K562 (cell line): ENCODE data around the gene RNASET2. TPM values are rescaled to one million over a fixed set of nuclear protein-coding genes. Genes with fewer than 3 reads are reported as not detected.

ENCODE experiments used
- ATAC-seq: fragments of 200-7000 bp; cut with Tn5 transposase; 3 replicates; pipeline ENCODE4 v1.9.1; 2020; ENCODE audit warnings: moderate library complexity
- BruUV-seq: library from RNA; stranded (reverse); fragments of 400-500 nt; replicated peaks from 2 replicates; lab custom pipeline; 2021; lab: Mats Ljungman, UMichigan
- CTCF ChIA-PET: fragments of 300-600 bp; formaldehyde crosslinking; extraction: SDS; loops from one replicate; lab custom pipeline; 2021; ENCODE audit warnings: low intra/inter-chr PET ratio; lab: Yijun Ruan, JAX
- POLR2A ChIA-PET: fragments of 300-600, 350-650 bp; sonication (Branson Sonifier 250); formaldehyde crosslinking; extraction: SDS; loops from one replicate; lab custom pipeline; 2021; ENCODE audit warnings: antibody characterized with exemption, inconsistent platforms; lab: Yijun Ruan, JAX
- DNase-seq, 4 experiments: peaks; one replicate each; pipeline versions ENCODE4 v3.0.0 to v3.0.0-alpha.2; 2011 to 2018; ENCODE audit warnings: low spot score in 3 of 4, mixed read lengths in 3 of 4; ENCODE audit errors: extremely low read depth in 1 of 4
- FAIRE-seq: peaks from 2 replicates; lab custom pipeline; 2011; peaks lifted over from hg19 to GRCh38; lab: Jason Lieb, UNC
- H2AFZ ChIP-seq: 2 replicates; pipeline ENCODE4 v1.6.0; 2011; ENCODE audit warnings: low read depth, low read length, control low read depth, inconsistent platforms
- H3K27ac ChIP-seq: fragments of 200-600 bp; 3 replicates; pipeline ENCODE4 v1.8.0; 2011; ENCODE audit warnings: low read depth, mild to moderate bottlenecking, control low read depth, inconsistent platforms, low read length, moderate library complexity, mixed read lengths; ENCODE audit errors: extremely low read depth
- H3K27me3 ChIP-seq, 2 experiments: fragments of 300-600 bp in 1 of 2; 2 replicates in 1 of 2; 3 replicates in 1 of 2; pipeline versions ENCODE4 v1.6.0 to v1.8.0; 2011; ENCODE audit warnings: inconsistent platforms in 2 of 2, low read length in 2 of 2, mild to moderate bottlenecking in 1 of 2, mixed read lengths in 1 of 2, moderate library complexity in 1 of 2; ENCODE audit not compliant: control insufficient read depth in 2 of 2, insufficient read depth in 2 of 2
- H3K36me3 ChIP-seq: fragments of 300-600 bp; 3 replicates; pipeline ENCODE4 v1.8.0; 2011; ENCODE audit warnings: mild to moderate bottlenecking, low read length, inconsistent platforms; ENCODE audit not compliant: control insufficient read depth, insufficient read depth
- H3K4me1 ChIP-seq, 2 experiments: fragments of 200-600 bp in 1 of 2; replicated peaks in 1 of 2; 2 replicates in 1 of 2; 3 replicates in 1 of 2; pipeline versions ENCODE4 v1.5.1 to v1.8.0; 2011; ENCODE audit warnings: inconsistent platforms in 2 of 2, low read length in 2 of 2, mild to moderate bottlenecking in 1 of 2, mixed read lengths in 1 of 2, moderate library complexity in 1 of 2; ENCODE audit not compliant: control insufficient read depth in 2 of 2, insufficient read depth in 2 of 2
- H3K4me2 ChIP-seq: 2 replicates; pipeline ENCODE4 v1.6.1; 2011; ENCODE audit warnings: low read length, control low read depth, inconsistent platforms, mixed read lengths; ENCODE audit not compliant: insufficient read depth
- H3K4me3 ChIP-seq: fragments of 200-600 bp; sonication (generic), shearing (Covaris generic); 2 replicates; pipeline ENCODE4 v1.5.1; 2016; ENCODE audit warnings: control low read depth, inconsistent platforms
- H3K79me2 ChIP-seq: fragments of 200-600 bp; 3 replicates; pipeline ENCODE4 v1.8.0; 2011; ENCODE audit warnings: low read length, inconsistent platforms; ENCODE audit not compliant: control insufficient read depth, insufficient read depth
- H3K9ac ChIP-seq, 2 experiments: 2 replicates each; pipeline versions ENCODE4 v1.6.0 to v1.6.1; 2011; ENCODE audit warnings: low read depth in 2 of 2, low read length in 2 of 2, control low read depth in 1 of 2, inconsistent platforms in 1 of 2, mild to moderate bottlenecking in 1 of 2, mixed read lengths in 1 of 2; ENCODE audit not compliant: insufficient read depth in 1 of 2
- H3K9me1 ChIP-seq: one replicate; pipeline ENCODE4 v1.6.0; 2011; ENCODE audit warnings: inconsistent platforms, mild to moderate bottlenecking, low read length, moderate library complexity; ENCODE audit not compliant: control insufficient read depth, insufficient read depth
- H3K9me3 ChIP-seq: replicated peaks from 2 replicates; pipeline ENCODE4 v1.5.1; 2011; ENCODE audit warnings: low read depth, low read length, inconsistent platforms; ENCODE audit not compliant: control insufficient read depth, insufficient read depth
- H4K20me1 ChIP-seq: replicated peaks from 2 replicates; pipeline ENCODE4 v1.6.1; 2011; ENCODE audit warnings: low read length, inconsistent platforms, mixed read lengths; ENCODE audit not compliant: control insufficient read depth, insufficient read depth
- DACH1 ChIP-seq: fragments of 450-650 bp; IDR thresholded peaks from 2 replicates; pipeline ENCODE4 v1.6.1; 2018; ENCODE audit not compliant: partially characterized antibody
- FOXA3 ChIP-seq, 2 experiments: fragments of 450-650 bp in 1 of 2; sonication (generic) in 1 of 2; formaldehyde crosslinking; IDR thresholded peaks in 1 of 2; conservative IDR thresholded peaks in 1 of 2; 2 replicates each; pipeline versions ENCODE4 v1.4.0 to v1.8.0; 2020 to 2022; ENCODE audit warnings: mild to moderate bottlenecking in 2 of 2, missing genetic modification reagents in 1 of 2
- HMGN3 ChIP-seq: IDR thresholded peaks from 2 replicates; pipeline ENCODE4 v1.6.1; 2011; ENCODE audit warnings: borderline replicate concordance, low read depth, mild to moderate bottlenecking, mixed read lengths, low read length; ENCODE audit not compliant: insufficient read length; ENCODE audit errors: extremely low read depth
- L3MBTL2 ChIP-seq: fragments of 450-650 bp; IDR thresholded peaks from 2 replicates; pipeline ENCODE4 v1.6.1; 2016; ENCODE audit warnings: mild to moderate bottlenecking, moderate library complexity
- PTTG1 ChIP-seq: fragments of 450-650 bp; IDR thresholded peaks from 2 replicates; pipeline ENCODE4 v1.6.1; 2016; ENCODE audit warnings: low read depth, mild to moderate bottlenecking, missing genetic modification characterization, missing compliant biosample characterization
- SAFB2 ChIP-seq: fragments of 200-400 bp; formaldehyde crosslinking; IDR thresholded peaks from 2 replicates; pipeline ENCODE4 v1.6.1; 2018; ENCODE audit warnings: borderline replicate concordance, low read length, low read depth, moderate library complexity; ENCODE audit not compliant: severe bottlenecking
- SNIP1 ChIP-seq: fragments of 450-650 bp; IDR thresholded peaks from 2 replicates; pipeline ENCODE4 v1.7.1; 2017; ENCODE audit warnings: low read depth, mild to moderate bottlenecking
- ZNF696 ChIP-seq: fragments of 250-450 bp; sonication (Bioruptor Pico); conservative IDR thresholded peaks from 2 replicates; pipeline ENCODE4 v1.4.0; 2020; ENCODE audit warnings: mild to moderate bottlenecking, moderate library complexity
- WGBS: fragments of 100-300 bp; shearing (Covaris generic); methylation state at CpG from one replicate; pipeline ENCODE4 v1.1.6; 2016; ENCODE audit warnings: low coverage, mixed read lengths; ENCODE audit not compliant: insufficient coverage; ENCODE audit errors: missing lambda C conversion rate; 5-methylcytosine and 5-hydroxymethylcytosine counted together
- in situ Hi-C: fragments of 300-500 bp; cut with MboI; formaldehyde crosslinking; loops from 4 replicates; pipeline ENCODE4 v1.15.0; 2018; ENCODE audit warnings: inconsistent platforms, mixed read lengths
- intact Hi-C: fragments of 100-400 bp; cut with micrococcal nuclease; formaldehyde crosslinking; loops from 2 replicates; pipeline ENCODE4 v1.14.2; 2022
- polyA plus RNA-seq, 8 experiments: library from polyadenylated mRNA; depleted of rRNA in 4 of 8; stranded (reverse) in 5 of 8; unstranded in 3 of 8; fragments of >200 nt; fragmentation: Nextera tagmentation in 2 of 8; fragmentation: Illumina TruSeq in 1 of 8; extraction: Ambion mirVana in 2 of 8; extraction: Trizol in 1 of 8; gene quantifications; 2 replicates each; pipeline versions ENCODE4 v1.2.1 to v1.2.3, GENCODE V29; 2011 to 2014; ENCODE audit warnings: inconsistent platforms in 1 of 8, missing spikeins in 1 of 8
- total RNA-seq, 7 experiments: library from RNA; depleted of rRNA in 6 of 7; stranded (reverse); fragments of >200 nt in 6 of 7; fragmentation: Illumina TruSeq in 2 of 7; extraction: Trizol in 2 of 7; gene quantifications; 2 replicates each; pipeline versions ENCODE4 v1.2.1 to v1.2.3, GENCODE V29; 2011 to 2021; ENCODE audit warnings: low replicate concordance in 1 of 7
- TF ChIP-seq, protein P1 (sequence below): sonication (generic); formaldehyde crosslinking; IDR thresholded peaks from 2 replicates; pipeline ENCODE4 v1.9.0; 2022; ENCODE audit warnings: mild to moderate bottlenecking, missing genetic modification reagents
- TF ChIP-seq, protein P2 (sequence below): fragments of 250-450 bp; sonication (Bioruptor Pico); IDR thresholded peaks from 2 replicates; pipeline ENCODE4 v1.6.1; 2021; ENCODE audit warnings: mild to moderate bottlenecking
- TF ChIP-seq, protein P3 (sequence below): fragments of 250-450 bp; sonication (Bioruptor Pico); IDR thresholded peaks from 2 replicates; pipeline ENCODE4 v1.8.0; 2022; ENCODE audit warnings: inconsistent platforms
- TF ChIP-seq, protein P4 (sequence below): fragments of 200-400 bp; formaldehyde crosslinking; IDR thresholded peaks from 2 replicates; pipeline ENCODE4 v1.6.1; 2017; ENCODE audit warnings: mild to moderate bottlenecking, low read depth, low read length, moderate library complexity
- TF ChIP-seq, protein P5 (sequence below): sonication (generic); formaldehyde crosslinking; IDR thresholded peaks from 2 replicates; pipeline ENCODE4 v1.9.0; 2022; ENCODE audit warnings: mild to moderate bottlenecking, missing genetic modification reagents

Gene RNASET2
- total and polyA plus RNA-seq, 9 of the 15 experiments (the other 6 are each of a cell fraction or from before 2014, with no cell fraction given), result 7.4 to 141 (median 91.3) TPM

DNA sequence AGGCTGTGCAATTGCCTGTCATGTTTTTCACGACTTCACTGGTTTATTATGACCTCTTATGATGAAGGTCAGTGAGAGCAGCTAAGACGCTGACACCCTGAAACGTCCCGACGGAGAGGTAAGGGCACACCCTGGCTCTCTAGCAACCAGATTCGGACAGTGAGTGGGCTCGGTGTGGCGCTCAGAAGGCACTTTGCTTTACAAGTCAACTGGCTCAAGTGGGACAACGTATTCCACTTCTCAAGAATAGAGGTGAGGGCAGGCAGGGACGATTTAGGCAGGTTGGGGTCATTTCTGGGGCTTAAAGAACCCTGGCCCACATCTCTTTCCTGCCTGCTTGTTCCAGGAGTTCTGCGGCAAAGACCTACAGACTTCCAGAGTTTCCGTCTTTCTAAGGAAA is 18.2 kb downstream of the RNASET2 start:
- no peak overlapping the region for H3K4me2 ChIP-seq
- CTCF ChIA-PET, result interaction anchor here (1.1 kb wide), 1 partner anchor 12 kb away, joined by 5 read pairs; no protein-coding TSS in a partner anchor
- BruUV-seq, result no TSS peak
- peaks cover 8 to 28% of the 10 kb centered on the region in 2 experiments for H3K4me1 ChIP-seq
- H3K79me2 ChIP-seq, result no peaks in the 10 kb centered on the region
- H3K27me3 ChIP-seq, result no peaks in the 10 kb centered on the region
- POLR2A ChIA-PET, result interaction anchor here (0.6 to 1.5 kb wide), 3 partner anchors 13 to 73 kb away, joined by 3 to 4 read pairs (median 4); no protein-coding TSS in a partner anchor
- in situ Hi-C loops (no loop called here), intact Hi-C loops (no loop called here)
- H4K20me1 ChIP-seq, result peaks cover 5% of the 10 kb centered on the region; the same call in 1 of the 2 replicates
- peaks cover 31% of the 10 kb centered on the region; the same call in 2 of the 3 replicates for H3K36me3 ChIP-seq
- H3K9ac ChIP-seq, result no peak overlapping the region
- no peak overlapping the region for H2AFZ ChIP-seq
- DNase-seq, result no peak
- no peak overlapping the region for H3K4me3 ChIP-seq
- FAIRE-seq, result no peak
- no peaks in the 10 kb centered on the region for H3K9me3 ChIP-seq
- WGBS, result 84% methylated on average over 12 of the region's 12 CpGs
- no peak for ATAC-seq
- H3K9me1 ChIP-seq, result peaks cover 4% of the 10 kb centered on the region
- H3K27ac ChIP-seq, result no peak overlapping the region
- TF ChIP-seq, protein P1, sequence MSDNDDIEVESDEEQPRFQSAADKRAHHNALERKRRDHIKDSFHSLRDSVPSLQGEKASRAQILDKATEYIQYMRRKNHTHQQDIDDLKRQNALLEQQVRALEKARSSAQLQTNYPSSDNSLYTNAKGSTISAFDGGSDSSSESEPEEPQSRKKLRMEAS (CRISPR knock-in tag), result peak; percentile 34; the same call in 1 of the 2 replicates
- TF ChIP-seq SNIP1 (no peak), HMGN3 (no peak), DACH1 (no peak), L3MBTL2 (no peak), PTTG1 (tag) (no peak), SAFB2 (no peak), ZNF696 (CRISPR knock-in tag) (no peak), FOXA3 (CRISPR knock-in tag; conservative IDR thresholded peaks at IDR 0.05 in 1 of 2, IDR thresholded peaks at IDR 0.05 in 1 of 2) (peak in 1 of 2 experiments; percentile 70; a peak in 1 of 4 replicates)
- TF ChIP-seq, protein P2, sequence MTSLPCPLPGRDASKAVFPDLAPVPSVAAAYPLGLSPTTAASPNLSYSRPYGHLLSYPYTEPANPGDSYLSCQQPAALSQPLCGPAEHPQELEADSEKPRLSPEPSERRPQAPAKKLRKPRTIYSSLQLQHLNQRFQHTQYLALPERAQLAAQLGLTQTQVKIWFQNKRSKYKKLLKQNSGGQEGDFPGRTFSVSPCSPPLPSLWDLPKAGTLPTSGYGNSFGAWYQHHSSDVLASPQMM (CRISPR knock-in tag), result no peak
- TF ChIP-seq, protein P3, sequence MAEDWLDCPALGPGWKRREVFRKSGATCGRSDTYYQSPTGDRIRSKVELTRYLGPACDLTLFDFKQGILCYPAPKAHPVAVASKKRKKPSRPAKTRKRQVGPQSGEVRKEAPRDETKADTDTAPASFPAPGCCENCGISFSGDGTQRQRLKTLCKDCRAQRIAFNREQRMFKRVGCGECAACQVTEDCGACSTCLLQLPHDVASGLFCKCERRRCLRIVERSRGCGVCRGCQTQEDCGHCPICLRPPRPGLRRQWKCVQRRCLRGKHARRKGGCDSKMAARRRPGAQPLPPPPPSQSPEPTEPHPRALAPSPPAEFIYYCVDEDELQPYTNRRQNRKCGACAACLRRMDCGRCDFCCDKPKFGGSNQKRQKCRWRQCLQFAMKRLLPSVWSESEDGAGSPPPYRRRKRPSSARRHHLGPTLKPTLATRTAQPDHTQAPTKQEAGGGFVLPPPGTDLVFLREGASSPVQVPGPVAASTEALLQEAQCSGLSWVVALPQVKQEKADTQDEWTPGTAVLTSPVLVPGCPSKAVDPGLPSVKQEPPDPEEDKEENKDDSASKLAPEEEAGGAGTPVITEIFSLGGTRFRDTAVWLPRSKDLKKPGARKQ (CRISPR knock-in tag), result no peak
- TF ChIP-seq, protein P4, sequence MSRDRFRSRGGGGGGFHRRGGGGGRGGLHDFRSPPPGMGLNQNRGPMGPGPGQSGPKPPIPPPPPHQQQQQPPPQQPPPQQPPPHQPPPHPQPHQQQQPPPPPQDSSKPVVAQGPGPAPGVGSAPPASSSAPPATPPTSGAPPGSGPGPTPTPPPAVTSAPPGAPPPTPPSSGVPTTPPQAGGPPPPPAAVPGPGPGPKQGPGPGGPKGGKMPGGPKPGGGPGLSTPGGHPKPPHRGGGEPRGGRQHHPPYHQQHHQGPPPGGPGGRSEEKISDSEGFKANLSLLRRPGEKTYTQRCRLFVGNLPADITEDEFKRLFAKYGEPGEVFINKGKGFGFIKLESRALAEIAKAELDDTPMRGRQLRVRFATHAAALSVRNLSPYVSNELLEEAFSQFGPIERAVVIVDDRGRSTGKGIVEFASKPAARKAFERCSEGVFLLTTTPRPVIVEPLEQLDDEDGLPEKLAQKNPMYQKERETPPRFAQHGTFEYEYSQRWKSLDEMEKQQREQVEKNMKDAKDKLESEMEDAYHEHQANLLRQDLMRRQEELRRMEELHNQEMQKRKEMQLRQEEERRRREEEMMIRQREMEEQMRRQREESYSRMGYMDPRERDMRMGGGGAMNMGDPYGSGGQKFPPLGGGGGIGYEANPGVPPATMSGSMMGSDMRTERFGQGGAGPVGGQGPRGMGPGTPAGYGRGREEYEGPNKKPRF, result no peak
- TF ChIP-seq, protein P5, sequence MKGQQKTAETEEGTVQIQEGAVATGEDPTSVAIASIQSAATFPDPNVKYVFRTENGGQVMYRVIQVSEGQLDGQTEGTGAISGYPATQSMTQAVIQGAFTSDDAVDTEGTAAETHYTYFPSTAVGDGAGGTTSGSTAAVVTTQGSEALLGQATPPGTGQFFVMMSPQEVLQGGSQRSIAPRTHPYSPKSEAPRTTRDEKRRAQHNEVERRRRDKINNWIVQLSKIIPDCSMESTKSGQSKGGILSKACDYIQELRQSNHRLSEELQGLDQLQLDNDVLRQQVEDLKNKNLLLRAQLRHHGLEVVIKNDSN (CRISPR knock-in tag), result peak; percentile 34; the same call in 1 of the 2 replicates
